Measurements from ENCODE around the gene ORAI2.
"Not testable (repeated sequence)": the region's sequence is repeated elsewhere in the genome, so short reads cannot be mapped to it uniquely, and the experiment has no call there.

ORAI2 gene

DNA sequence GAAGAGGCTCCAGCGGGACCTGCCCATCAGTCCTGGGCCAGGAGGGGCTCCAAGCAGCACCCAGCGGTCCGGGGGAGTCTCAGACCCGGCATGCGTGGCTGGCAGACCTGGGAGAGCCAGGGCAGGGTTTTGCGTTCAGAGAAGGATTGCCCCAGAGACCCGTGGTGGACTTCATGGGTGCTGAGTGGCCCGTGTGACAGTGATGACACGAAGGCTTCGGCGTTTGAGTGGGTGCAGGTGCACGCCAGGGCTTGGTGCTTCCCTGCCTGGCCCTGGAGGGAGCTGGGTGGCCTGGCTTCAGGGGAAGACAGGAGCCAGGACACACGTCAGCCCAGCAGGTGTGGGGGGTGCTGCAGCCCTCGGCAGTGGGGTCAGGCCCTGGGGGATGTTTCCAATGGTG, 13.9 kb downstream of the ORAI2 start:
- DNase-seq (ENCODE audit: low read depth) = no peak

DNA sequence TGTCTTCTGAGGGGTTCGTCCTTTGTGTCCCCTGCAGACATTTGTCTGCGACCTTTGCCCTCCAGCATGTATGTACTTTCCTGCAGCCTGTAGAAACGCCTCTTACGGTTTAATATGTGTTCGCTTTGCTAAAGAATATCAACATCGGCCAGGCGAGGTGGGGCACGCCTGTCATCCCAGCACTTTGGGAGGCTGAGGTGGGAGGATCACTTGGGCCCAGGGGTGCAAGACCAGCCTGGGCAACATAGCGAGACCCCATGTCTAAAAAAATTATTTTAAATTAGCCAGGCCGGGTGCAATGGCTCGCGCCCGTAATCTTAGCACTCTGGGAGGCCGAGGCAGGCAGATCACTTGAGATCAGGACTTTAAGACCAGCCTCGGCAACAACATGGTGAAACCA, 15.8 kb downstream of the ORAI2 start:
- DNase-seq (ENCODE audit: low read depth) = no peak

DNA sequence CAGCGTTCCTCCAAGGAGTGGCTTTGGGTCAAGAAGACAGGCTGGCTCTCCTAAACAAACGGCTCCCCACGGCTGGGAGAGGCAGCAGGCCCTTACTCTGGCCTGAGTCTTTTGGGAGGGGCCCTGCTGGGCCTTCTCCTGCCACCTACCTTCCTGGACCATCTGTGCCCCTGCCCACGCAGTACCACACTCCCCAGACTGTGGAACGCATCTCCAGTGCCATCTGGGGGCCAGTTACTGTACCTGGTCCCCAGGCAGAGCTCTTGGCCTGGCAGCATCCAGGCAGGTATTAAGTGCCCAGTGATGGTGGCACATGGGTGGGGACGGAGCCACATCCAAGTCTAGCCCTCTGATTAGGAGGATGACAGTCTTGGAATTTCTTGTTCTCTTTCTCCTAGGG, 16.9 kb downstream of the ORAI2 start:
- DNase-seq (ENCODE audit: low read depth) = peak; percentile 35

DNA sequence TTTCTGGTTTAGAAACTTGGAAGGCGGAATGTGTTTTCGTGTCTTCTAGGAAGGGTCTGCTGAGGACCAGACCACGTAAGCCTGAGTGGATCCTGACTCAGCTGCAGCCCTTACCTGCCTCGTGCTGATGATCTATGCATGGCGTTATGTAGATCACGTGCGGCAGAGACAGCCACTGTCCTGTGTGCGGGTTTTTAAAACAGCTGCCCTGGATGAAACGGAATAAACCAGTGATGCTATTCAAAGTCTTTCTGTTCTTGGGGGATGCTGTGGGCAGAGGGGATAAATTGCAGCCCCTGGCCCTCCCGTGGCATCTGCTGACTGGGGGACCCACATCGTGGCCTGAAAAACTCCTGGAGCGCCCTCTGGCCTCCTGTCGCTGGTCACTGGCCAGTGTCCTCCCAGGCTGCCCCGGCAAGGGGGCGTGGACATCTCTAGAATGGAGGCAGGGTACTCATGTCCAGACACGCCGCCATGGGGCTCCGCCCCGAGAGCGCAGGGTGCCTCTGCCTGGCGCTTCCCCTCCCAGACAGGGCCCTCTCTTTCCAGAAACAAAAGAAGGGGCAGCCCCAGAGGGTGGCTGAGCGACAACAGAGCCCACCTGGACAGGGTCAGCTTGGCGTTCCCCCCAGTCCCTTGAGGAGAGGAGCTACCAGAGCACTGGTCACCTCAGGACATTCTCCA, 18.1 kb downstream of the ORAI2 start:
- no peak for DNase-seq (ENCODE audit: low read depth)

DNA sequence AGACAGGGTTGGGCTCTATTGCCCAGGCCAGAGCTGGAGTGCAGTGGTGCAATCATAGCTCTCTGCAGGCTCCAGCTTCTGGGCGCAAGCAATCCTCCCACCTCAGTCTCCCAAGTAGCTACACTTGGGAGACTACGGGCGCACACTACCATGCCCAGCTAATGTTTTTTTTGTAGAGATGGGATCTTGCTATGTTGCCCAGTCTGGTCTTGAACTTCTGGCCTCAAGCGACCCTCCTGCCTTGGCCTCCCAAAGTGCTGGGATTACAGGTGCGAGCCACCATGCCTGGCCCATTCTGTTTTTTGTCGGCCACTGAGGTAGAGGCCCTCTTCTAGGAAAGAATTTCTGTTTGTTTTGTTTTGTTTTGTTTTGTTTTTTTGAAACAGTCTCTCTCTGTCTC, 19.1 kb downstream of the ORAI2 start:
- no peak for DNase-seq (ENCODE audit: low read depth)

DNA sequence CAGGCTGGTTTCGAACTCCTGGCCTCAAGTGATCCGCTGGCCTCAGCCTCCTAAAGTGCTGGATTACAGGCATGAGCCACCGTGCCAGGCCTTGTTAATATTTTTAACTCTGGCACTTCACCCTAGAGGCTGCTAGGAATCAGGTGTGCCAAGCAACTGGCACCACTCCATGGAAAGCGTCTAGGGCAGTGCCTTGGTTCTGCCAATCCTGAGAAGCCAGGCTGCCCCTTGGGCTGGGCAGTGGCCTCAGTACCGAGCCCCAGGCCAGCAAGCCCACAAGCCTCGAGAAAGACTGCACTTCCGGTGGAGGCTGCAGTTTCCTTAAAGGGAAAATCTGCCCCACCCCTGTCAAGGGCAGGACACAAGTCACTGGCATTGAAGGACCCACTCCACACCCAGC, 19.9 kb downstream of the ORAI2 start:
- no peak for DNase-seq (ENCODE audit: low read depth)

DNA sequence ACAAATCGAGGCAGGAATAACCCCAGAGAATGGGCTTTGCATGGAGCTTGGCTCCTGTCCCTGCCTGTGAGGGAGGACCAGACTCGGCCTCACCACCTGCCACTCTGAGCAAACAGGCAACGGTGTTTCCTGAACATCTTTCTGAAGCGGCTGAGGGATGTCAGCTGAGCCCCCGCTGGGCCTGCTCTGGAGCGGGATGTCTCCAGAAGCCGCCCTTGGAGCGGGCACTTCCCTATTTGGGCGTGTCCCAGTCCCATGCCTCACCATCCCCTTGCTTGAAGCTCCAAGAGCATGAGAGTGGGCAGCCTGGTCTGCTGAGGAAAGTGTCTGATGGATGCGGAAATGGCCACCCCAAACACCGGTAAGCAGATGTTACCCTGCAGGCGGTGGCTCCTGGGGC, 21.1 kb downstream of the ORAI2 start:
- DNase-seq (ENCODE audit: low read depth) = no peak

DNA sequence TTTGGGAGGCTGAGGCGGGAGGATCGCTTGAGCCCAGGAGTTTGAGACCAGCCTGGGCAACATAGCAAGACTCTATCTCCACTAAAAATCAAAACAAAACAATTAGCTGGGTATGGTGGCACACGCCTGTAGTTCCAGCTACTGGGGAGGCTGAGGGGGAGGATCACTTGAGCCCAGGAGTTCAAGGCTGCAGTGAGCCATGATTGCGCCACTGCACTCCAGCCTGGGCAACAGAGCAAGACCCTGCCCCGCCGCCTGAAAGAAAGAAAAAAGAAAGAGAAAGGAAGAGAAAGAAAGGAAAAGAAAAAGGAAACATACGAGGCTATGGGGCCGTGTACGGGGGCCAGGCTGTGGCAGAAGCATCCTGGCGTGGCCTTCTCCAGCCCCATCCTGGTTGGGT, 21.6 kb downstream of the ORAI2 start:
- not testable (repeated sequence) for DNase-seq (ENCODE audit: low read depth)

DNA sequence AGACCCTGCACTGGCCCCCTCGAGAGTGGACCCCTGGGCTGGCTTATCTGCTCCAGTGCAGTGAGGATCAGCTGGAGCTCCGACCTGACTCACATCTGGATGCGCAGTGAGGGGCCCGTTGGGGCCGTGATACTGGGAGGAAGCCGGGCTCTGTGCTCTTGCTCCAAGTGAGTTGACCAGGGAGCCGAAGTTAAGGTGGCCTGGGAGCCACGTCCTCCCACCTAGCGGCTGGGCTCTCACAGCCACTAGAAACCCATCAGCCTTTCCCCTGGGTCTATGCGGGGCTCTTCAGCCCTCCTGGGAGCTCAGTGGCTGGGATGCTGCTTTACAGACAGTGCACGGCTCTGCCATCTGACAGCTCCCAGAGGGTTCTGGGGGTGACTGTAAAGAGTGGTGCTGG, 22.2 kb downstream of the ORAI2 start:
- DNase-seq (ENCODE audit: low read depth) = no peak

DNA sequence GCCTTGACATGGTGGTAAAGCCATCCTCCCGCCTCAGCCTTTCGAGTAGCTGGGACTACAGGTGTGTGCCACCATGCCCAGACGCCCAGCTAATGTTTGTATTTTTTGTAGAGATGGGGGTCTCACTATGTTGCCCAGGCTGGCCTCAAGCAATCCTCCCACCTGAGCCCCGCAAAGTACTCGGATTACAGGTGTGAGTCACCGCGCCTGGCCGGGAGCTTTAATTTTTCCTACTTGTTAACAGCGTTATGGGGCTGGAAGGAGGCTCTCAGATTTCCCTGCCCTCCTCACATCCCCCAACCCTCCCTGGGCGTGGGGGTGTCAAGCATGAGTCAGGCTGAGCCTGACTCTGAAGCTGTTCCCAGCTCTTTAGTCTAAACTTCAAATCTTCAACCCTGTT, 23.0 kb downstream of the ORAI2 start:
- DNase-seq (ENCODE audit: low read depth) = no peak

DNA sequence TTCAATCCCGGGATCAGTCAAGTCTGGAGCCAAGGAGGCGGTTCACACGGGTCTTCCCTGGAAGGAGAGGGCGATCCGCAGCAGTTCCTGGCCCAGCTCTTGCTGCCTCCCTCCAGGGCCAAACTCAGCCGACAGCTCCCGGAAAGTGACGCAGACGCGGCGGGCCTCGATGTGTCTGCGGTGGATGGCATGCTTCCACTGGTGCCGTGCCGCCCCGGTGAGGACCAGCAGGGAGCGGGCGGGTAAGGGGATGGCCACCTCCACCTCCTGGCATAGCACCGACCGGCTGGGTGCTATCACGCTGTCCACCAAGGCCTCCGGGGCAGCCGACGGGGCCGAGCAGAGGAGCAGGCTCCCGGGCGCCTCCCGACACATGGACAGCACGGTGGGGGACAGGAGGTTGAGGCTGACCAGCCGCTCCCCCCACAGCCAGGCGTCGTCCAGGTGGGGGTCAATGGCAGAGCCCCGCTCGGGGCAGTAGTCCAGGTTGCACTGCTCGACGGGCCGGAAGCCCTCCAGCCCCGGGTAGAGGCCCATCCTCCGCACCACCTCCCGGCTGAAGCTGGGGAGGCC, 24.1 kb downstream of the ORAI2 start:
- DNase-seq (ENCODE audit: low read depth) = no peak

DNA sequence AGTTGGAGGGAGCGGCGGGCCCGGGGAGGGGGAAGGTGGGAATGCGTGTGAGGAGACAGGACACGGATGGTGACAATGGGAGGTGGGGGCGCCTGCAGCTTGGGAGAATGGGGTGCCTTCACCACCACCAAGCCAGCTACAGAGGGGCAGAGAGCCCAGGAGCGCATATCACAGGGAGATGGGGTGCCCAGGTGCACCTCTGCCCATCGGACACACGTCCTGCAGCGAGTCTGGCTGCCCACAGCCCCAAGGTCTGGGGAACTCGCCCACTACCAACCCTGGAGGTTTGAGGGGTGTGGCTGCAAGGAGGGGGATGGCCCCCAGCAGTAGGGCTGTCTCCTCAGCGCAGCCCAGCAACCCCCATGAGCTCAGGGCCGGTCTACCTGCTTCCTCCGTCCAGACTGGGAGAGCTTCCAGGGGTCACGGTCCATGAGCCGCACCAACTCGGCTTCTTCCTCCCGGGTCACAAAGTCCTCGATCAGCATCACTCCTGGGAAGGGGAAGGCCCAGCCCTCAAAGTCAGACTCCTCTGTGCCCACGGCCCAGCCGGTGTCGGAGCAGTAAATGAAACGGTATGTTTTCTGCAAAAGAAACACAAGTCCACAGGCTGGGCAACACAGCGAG, 26.0 kb downstream of the ORAI2 start:
- no peak for DNase-seq (ENCODE audit: low read depth)

DNA sequence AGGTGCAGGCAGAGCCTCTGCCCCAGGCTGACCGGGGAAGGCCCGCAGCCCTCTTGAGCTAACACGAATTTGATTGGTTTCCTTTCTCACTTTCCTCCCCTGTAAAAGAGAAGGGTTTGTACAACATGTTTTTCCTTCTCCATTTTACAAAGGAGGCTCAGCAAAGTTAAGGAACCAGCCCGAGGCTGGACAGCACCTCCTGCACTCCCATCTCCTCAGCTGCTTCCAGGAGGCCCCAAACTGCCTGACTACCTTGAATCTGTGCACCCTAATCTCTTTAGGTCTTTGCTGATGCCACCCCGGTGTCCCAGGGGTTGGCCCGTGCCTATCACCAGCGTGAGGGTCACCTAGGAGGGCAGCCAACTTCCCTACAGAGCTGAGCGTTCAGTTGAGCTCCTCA, 27.1 kb downstream of the ORAI2 start:
- DNase-seq (ENCODE audit: low read depth) = no peak

DNA sequence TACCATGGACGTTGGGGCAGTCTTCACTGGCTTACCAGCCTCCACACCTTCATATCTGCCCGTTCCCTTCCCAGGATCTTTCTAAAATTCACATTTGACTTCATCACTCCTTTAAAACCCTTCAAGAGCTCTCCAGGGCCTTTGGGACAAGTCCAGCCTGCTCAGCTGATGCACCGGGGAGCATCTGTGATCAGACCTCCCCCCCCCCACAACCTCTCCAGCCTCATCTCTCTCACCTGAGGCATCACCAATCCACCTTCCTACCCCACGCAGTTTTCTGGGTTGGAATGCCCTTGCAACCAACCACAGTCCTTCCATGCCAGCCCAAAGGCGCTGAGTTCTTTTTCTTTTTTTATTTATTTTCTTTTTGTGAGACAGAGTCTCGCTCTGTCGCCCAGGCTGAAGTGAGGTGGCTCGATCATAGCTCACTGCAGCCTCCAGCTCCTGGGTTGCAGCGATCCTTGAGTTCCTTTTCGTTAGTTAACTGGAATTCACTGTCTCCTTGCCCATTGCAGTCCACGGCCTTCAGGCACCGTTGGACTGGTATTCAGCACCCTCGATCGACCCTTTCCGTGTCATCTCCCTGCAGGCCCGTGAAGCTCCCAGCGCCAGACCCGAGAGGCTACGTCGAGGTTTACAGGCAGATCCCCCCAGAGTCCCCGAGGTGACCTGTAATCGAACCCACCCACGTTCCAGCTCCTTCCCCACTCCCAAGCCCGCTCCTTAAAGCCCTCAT, 30.6 kb downstream of the ORAI2 start:
- no peak for DNase-seq (ENCODE audit: low read depth)

DNA sequence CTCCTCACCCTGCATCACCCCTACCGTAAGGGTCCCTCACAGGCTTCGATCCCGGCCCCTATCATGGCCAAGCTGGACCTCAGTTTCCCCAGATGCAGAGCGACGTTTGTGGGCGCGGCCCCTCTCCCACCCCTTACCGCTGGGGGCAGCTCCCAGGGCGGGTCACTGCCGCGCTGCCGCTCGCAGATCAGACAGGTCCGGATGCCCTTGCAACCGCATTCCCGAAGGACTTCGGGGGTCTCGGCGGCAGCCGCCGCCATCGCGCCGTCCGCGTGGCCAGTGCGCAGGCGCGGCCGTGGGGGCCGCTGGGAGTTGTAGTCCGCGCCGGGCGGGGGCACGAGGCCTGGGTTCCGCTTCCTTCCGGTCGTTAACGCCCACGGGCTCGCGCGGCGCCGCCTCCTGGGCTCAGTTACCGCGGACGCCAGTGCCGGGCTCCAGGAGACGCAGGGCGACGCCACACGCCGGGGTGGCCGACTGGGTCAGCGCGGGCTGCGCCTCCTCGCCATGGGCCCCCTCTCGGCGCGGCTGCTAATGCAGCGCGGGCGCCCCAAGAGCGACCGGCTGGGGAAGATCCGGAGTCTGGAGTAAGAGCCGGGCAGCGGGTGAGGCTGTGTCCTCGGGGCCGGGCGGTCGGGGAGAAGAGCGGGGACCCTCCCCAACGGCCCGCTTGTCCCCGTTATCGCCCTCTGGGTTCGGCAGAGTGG, 31.4 kb downstream of the ORAI2 start, which contains the start of the genes ALKBH4 and LRWD1:
TSS of gene ALKBH4 (minus strand) at position 287 of the 704 bp plus-strand sequence. CDS start at position 260, 27 bp downstream.
TSS of gene LRWD1 (plus strand) at position 408 of the 704 bp plus-strand sequence. CDS start at position 505, 97 bp downstream.
- peak; percentile 88 for DNase-seq (ENCODE audit: low read depth)

DNA sequence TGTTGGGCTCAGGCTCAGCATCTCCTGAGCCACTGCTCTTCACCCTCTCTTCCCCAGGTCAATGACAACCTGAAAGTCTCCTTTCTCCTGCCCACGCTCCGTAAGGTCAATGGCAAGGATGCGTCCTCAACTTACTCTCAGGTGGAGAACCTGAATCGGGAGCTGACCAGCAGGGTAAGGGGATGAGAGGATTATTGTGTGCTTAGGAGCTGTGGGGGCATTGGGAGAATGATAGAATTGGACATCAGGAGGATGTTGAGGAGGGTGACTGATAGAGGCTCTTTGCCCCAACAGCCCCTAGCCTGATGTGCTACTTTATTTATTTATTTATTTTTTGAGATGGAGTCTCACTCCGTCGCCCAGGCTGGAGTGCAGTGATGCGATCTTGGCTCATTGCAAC, 32.7 kb downstream of the ORAI2 start:
- no peak for DNase-seq (ENCODE audit: low read depth)

DNA sequence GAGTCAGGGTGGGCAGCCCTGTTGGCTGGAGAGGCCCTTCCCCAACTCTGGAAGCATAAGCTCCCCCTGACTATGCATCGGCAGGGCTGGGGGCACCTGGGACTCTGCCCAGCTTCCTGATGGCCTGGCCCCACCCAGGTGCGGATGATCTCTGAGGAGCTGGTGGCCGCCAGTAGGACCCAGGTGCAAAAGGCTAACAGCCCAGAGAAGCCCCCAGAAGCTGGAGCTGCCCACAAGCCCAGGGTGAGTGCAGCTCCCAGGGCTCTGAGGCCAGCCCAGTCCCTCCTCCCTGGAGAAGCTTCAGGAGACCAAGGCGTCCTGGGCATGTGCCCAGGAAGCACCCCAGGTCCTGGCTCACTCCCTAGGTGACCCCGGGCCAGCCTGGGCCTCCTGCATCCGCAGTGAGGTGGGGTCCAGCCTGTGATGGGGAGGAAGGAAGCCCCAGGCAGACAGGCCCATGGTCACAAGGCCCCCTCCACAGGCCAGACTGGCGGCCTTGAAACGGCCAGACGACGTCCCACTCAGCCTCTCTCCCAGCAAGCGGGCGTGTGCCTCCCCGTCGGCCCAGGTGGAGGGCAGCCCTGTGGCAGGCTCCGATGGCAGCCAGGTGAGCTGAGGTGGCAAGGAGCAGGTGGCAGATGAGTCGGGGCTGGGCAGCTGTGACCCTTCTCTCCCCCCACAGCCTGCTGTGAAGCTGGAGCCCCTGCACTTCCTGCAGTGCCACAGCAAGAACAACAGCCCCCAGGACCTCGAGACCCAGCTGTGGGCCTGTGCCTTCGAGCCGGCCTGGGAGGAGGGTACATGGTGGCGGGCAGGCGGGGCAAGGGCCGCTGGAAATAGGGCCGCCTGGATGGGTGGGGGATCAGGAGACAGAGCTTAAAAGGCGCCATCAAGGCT, 34.5 kb downstream of the ORAI2 start:
- no peak for DNase-seq (ENCODE audit: low read depth)

DNA sequence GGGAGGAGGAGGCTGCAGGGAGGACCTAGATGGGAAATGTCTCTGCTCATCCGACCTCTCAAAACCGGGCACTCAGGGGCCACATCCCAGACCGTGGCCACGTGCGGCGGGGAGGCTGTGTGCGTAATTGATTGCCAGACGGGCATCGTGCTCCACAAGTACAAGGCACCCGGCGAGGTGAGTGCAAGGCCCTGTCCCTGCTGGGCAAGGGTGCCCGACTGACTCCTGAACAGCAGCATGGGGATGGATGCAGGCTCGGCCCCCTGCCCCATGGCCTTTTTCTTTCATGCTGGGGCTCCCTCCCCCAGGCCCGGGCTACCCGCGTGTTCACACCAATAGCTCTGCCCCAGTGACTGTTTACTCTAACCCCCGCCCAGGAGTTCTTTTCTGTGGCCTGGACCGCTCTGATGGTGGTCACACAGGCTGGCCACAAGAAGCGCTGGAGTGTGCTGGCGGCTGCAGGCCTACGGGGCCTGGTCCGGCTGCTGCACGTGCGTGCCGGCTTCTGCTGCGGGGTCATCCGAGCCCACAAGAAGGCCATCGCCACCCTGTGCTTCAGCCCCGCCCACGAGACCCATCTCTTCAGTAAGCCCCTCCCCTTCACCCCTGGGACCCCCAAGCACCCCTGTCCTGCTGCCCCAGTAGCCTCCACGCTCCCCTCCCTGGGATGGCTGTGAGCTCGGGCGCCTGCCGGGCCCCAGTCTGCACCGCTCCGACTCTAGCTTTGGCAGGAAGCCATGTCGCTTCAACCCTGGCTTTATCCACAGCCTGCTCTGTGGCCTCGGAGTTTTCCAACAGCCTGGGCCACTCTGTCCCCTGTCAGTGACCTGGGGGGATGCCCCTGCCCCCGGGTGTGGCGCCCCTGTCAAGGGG, 35.3 kb downstream of the ORAI2 start:
- no peak for DNase-seq (ENCODE audit: low read depth)

DNA sequence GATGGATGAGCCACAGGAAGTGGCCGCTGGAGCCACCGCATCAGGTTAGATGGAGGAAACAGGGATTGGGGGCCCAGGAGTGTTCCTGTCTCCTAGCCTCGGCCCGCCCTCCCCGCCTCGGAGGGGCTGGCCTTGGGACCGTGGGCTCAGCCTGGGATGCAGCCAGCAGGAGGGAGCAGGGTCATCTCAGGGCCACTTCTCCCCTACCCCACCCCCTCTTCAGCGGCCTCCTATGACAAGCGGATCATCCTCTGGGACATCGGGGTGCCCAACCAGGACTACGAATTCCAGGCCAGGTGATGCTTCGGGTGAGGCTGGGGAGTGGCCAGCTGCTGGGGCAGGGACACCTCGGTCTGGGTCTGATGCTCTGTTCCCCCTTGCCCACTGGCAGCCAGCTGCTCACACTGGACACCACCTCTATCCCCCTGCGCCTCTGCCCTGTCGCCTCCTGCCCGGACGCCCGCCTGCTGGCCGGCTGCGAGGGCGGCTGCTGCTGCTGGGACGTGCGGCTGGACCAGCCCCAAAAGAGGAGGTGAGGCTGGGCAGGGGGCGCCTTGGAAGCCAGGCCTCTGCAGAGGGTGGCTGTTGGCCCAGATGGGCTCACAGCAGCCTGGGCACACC, 36.1 kb downstream of the ORAI2 start:
- DNase-seq (ENCODE audit: low read depth) = no peak

Data from stimulated activated CD8-positive, alpha-beta memory T cell treated with anti-CD3 and anti-CD28 coated beads, Interleukin-12 subunit alpha, Interleukin-12 subunit beta, amount 100 ng/mL, for 1 hour (primary cell).